Skeletal muscle satellite cell (primary cell): ENCODE data around the gene KLHDC8B. TPM values are rescaled to one million over a fixed set of nuclear protein-coding genes. Genes with fewer than 3 reads are reported as not detected.

Source experiments
- H3K27me3 ChIP-seq: 2 replicates; pipeline ENCODE4 v1.7.0; 2013; ENCODE audit warnings: low read length; ENCODE audit not compliant: control insufficient read depth, insufficient read depth
- H3K36me3 ChIP-seq: 2 replicates; pipeline ENCODE4 v1.7.0; 2013; ENCODE audit warnings: mild to moderate bottlenecking, control low read depth, low read length; ENCODE audit not compliant: insufficient read depth
- H3K4me1 ChIP-seq: 2 replicates; pipeline ENCODE4 v1.7.0; 2013; ENCODE audit warnings: low read length; ENCODE audit not compliant: control insufficient read depth, insufficient read depth
- H3K4me2 ChIP-seq: 2 replicates; pipeline ENCODE4 v1.7.0; 2013; ENCODE audit warnings: mild to moderate bottlenecking, low read length
- H3K4me3 ChIP-seq: 2 replicates; pipeline ENCODE4 v1.7.0; 2013; ENCODE audit warnings: low read length
- H3K9ac ChIP-seq: 2 replicates; pipeline ENCODE4 v1.7.0; 2013; ENCODE audit warnings: mild to moderate bottlenecking, low read depth, low read length, moderate library complexity
- H3K9me3 ChIP-seq: replicated peaks from 2 replicates; pipeline ENCODE4 v1.7.0; 2013; ENCODE audit warnings: mild to moderate bottlenecking, control low read depth, low read length
- total RNA-seq: library from RNA; depleted of rRNA; stranded (reverse); fragments of >200 nt; gene quantifications from 2 replicates; pipeline ENCODE4 v1.2.3, GENCODE V29; 2012; rRNA removed

KLHDC8B gene
- total RNA-seq = 6.1 and 7.6 TPM in 2 replicates

GRCh38 chr3:49171119-49171774 is at the start of gene KLHDC8B:
TSS of gene KLHDC8B (plus strand) at chr3:49171598. CDS start at chr3:49172770, 1,172 bp downstream.
- Histone ChIP-seq H3K4me1 (peaks cover 29% of the 10 kb centered on the region), H3K27me3 (no peaks in the 10 kb centered on the region), H3K9ac (peak within 1 kb of the TSS; percentile 85), H3K4me2 (peak within 1 kb of the TSS; percentile 100), H3K9me3 (no peaks in the 10 kb centered on the region), H3K4me3 (peak within 1 kb of the TSS; percentile 96), H3K36me3 (no peaks in the 10 kb centered on the region)

GRCh38 chr3:49122022-49122421 is 49.4 kb upstream of the KLHDC8B start:
- no peaks in the 10 kb centered on the region for H3K9me3 ChIP-seq
- H3K4me2 ChIP-seq = no peak overlapping the region
- no peaks in the 10 kb centered on the region for H3K27me3 ChIP-seq
- no peak overlapping the region for H3K9ac ChIP-seq
- H3K4me3 ChIP-seq = no peak overlapping the region
- peaks cover 75% of the 10 kb centered on the region for H3K36me3 ChIP-seq
- H3K4me1 ChIP-seq = peaks cover 16% of the 10 kb centered on the region

- no peaks in the 10 kb centered on the region for H3K9me3 ChIP-seq
- no peak overlapping the region for H3K9ac ChIP-seq
- peaks cover 73% of the 10 kb centered on the region for H3K36me3 ChIP-seq
- no peak overlapping the region for H3K4me3 ChIP-seq
- no peak overlapping the region for H3K4me2 ChIP-seq
- peaks cover 16% of the 10 kb centered on the region for H3K4me1 ChIP-seq
- H3K27me3 ChIP-seq = no peaks in the 10 kb centered on the region
Observed at GRCh38 chr3:49122451-49122850, 48.9 kb upstream of the KLHDC8B start.

GRCh38 chr3:49122886-49123545 is 48.4 kb upstream of the KLHDC8B start:
- Histone ChIP-seq H3K27me3 (no peaks in the 10 kb centered on the region), H3K9ac (no peak overlapping the region), H3K36me3 (peaks cover 69% of the 10 kb centered on the region), H3K4me1 (peaks cover 16% of the 10 kb centered on the region), H3K4me2 (no peak overlapping the region), H3K4me3 (no peak overlapping the region), H3K9me3 (no peaks in the 10 kb centered on the region)

- Histone ChIP-seq H3K9ac (no peak overlapping the region), H3K36me3 (peaks cover 71% of the 10 kb centered on the region), H3K4me1 (peaks cover 15% of the 10 kb centered on the region)
Observed at GRCh38 chr3:49123687-49124086, 47.7 kb upstream of the KLHDC8B start.

GRCh38 chr3:49124203-49124602 is 47.2 kb upstream of the KLHDC8B start:
- H3K9ac ChIP-seq = no peak overlapping the region
- peaks cover 9% of the 10 kb centered on the region for H3K4me1 ChIP-seq
- H3K4me2 ChIP-seq = no peak overlapping the region
- H3K36me3 ChIP-seq = peaks cover 76% of the 10 kb centered on the region
- H3K9me3 ChIP-seq = no peaks in the 10 kb centered on the region
- H3K4me3 ChIP-seq = no peak overlapping the region
- H3K27me3 ChIP-seq = no peaks in the 10 kb centered on the region

More at GRCh38 chr3:49123687-49124086, 47.7 kb upstream of the KLHDC8B start:
- Histone ChIP-seq H3K9me3 (no peaks in the 10 kb centered on the region), H3K4me2 (no peak overlapping the region), H3K27me3 (no peaks in the 10 kb centered on the region), H3K4me3 (no peak overlapping the region)

GRCh38 chr3:49124991-49125670 is 46.3 kb upstream of the KLHDC8B start:
- no peak overlapping the region for H3K4me3 ChIP-seq
- no peak overlapping the region for H3K9ac ChIP-seq
- peaks cover under 1% of the 10 kb centered on the region for H3K4me1 ChIP-seq
- no peak overlapping the region for H3K4me2 ChIP-seq
- H3K9me3 ChIP-seq = no peaks in the 10 kb centered on the region
- H3K36me3 ChIP-seq = peaks cover 84% of the 10 kb centered on the region
- no peaks in the 10 kb centered on the region for H3K27me3 ChIP-seq

GRCh38 chr3:49131040-49131439 is 40.4 kb upstream of the KLHDC8B start:
- Histone ChIP-seq H3K36me3 (peaks cover 55% of the 10 kb centered on the region), H3K4me1 (peaks cover 21% of the 10 kb centered on the region), H3K9me3 (no peaks in the 10 kb centered on the region), H3K4me3 (peak overlapping the region; percentile 83), H3K27me3 (no peaks in the 10 kb centered on the region), H3K4me2 (peak overlapping the region; percentile 95), H3K9ac (peak overlapping the region; percentile 86)

- peak overlapping the region; percentile 86 for H3K9ac ChIP-seq
- peak overlapping the region; percentile 83 for H3K4me3 ChIP-seq
- H3K9me3 ChIP-seq = no peaks in the 10 kb centered on the region
- H3K27me3 ChIP-seq = no peaks in the 10 kb centered on the region
- H3K36me3 ChIP-seq = peaks cover 50% of the 10 kb centered on the region
- H3K4me1 ChIP-seq = peaks cover 21% of the 10 kb centered on the region
- H3K4me2 ChIP-seq = peak overlapping the region; percentile 95
Observed at GRCh38 chr3:49131576-49131975, 39.8 kb upstream of the KLHDC8B start.

GRCh38 chr3:49132073-49132436 is 39.3 kb upstream of the KLHDC8B start:
- H3K4me3 ChIP-seq = peak overlapping the region; percentile 83
- peaks cover 21% of the 10 kb centered on the region for H3K4me1 ChIP-seq

GRCh38 chr3:49132437-49133225 is 38.8 kb upstream of the KLHDC8B start, which contains the start of gene LAMB2:
TSS of gene LAMB2 (minus strand) at chr3:49133050. CDS start at chr3:49132867, 183 bp downstream.
- Histone ChIP-seq H3K27me3 (peaks cover 2% of the 10 kb centered on the region), H3K4me2 (peak within 1 kb of the TSS; percentile 95), H3K9ac (peak within 1 kb of the TSS; percentile 86), H3K36me3 (peaks cover 43% of the 10 kb centered on the region), H3K4me1 (peaks cover 21% of the 10 kb centered on the region), H3K9me3 (no peaks in the 10 kb centered on the region), H3K4me3 (peak within 1 kb of the TSS; percentile 83)

More at GRCh38 chr3:49132073-49132436, 39.3 kb upstream of the KLHDC8B start:
- Histone ChIP-seq H3K9ac (peak overlapping the region; percentile 86), H3K4me2 (peak overlapping the region; percentile 95), H3K9me3 (no peaks in the 10 kb centered on the region), H3K27me3 (no peaks in the 10 kb centered on the region), H3K36me3 (peaks cover 45% of the 10 kb centered on the region)
